Choroid plexus epithelial cell (primary cell): Measurements from ENCODE around the gene TMEM200A.

ENCODE experiments used
- DNase-seq: peaks from one replicate; pipeline ENCODE4 v3.0.0-alpha.2; 2010; ENCODE audit warnings: low read depth
- H3K4me3 ChIP-seq: 2 replicates; pipeline ENCODE4 v1.5.1; 2011; ENCODE audit warnings: low read depth, mild to moderate bottlenecking, control low read depth, low read length, moderate library complexity
- TF ChIP-seq, protein P1 (sequence below): conservative IDR thresholded peaks from 2 replicates; pipeline ENCODE4 v1.5.1; 2011; ENCODE audit warnings: low read depth, mild to moderate bottlenecking, control low read depth, inconsistent platforms, low read length, moderate library complexity

TMEM200A gene

DNA sequence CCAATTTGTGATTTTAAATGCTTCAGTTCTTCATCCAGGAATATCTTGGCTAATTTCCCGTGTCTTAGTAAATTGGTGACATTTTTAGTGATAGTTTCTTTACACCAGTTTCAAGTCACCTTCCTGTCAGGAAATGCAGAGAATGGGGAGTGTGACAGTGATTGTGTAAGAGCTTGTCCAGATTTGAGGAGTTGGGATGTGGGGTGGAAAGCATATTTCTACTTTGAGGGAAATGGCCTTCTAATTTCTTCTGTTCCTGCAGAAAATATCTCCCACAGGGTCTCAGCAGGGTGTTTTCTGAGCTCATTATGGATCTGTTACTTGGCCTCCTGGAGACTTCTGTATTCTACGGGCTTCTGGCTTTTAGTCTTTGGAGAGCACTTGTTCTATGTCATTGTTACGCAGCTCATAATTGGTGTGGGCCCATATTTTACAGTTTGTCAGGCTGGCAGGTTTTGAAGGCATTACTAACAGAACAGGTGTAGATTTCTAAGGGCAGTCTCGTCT is 65.6 kb downstream of the TMEM200A start:
- peak; percentile 37 for DNase-seq
- H3K4me3 ChIP-seq = no peak overlapping the region
- TF ChIP-seq, protein P1, sequence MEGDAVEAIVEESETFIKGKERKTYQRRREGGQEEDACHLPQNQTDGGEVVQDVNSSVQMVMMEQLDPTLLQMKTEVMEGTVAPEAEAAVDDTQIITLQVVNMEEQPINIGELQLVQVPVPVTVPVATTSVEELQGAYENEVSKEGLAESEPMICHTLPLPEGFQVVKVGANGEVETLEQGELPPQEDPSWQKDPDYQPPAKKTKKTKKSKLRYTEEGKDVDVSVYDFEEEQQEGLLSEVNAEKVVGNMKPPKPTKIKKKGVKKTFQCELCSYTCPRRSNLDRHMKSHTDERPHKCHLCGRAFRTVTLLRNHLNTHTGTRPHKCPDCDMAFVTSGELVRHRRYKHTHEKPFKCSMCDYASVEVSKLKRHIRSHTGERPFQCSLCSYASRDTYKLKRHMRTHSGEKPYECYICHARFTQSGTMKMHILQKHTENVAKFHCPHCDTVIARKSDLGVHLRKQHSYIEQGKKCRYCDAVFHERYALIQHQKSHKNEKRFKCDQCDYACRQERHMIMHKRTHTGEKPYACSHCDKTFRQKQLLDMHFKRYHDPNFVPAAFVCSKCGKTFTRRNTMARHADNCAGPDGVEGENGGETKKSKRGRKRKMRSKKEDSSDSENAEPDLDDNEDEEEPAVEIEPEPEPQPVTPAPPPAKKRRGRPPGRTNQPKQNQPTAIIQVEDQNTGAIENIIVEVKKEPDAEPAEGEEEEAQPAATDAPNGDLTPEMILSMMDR = no peak

- no peak overlapping the region for H3K4me3 ChIP-seq
- TF ChIP-seq, protein P1 = no peak
- DNase-seq = no peak
Observed at GRCh38 chr6:130432838-130433237, 67.0 kb downstream of the TMEM200A start.

DNA sequence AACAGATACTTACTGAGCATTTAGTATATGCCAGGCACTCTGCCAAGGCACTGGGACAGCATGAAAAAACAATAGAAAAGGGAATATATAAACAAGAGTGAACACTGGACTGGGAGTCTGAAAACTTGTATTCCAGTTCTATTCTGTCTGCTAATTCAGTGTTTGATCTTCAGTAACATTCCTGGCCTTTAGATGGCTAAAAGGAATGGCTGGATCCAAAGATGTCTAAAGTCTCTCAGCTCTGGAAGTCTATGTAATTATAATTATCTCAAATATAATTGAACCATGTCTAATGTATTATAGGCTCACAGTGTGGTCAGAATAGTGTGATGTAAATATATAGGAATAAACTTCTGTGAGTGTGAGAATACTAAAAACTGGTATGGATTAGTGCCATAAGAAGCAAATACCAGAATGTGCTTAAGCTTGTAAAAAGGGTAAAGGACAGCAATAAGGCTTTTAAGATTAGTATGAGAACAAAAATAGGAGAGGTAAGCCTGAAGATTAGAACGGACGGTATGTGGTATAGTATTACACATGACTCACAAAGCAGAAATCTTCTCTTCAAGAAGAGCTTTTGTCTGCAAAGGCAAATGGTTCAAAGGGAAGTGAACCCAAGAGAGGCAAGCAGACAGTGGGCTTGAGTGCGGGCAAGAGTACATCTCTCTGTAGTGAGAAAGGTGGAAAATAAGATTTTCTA is 68.5 kb downstream of the TMEM200A start:
- H3K4me3 ChIP-seq = no peak overlapping the region
- peak; percentile 84 for DNase-seq
- TF ChIP-seq, protein P1 = no peak

DNA sequence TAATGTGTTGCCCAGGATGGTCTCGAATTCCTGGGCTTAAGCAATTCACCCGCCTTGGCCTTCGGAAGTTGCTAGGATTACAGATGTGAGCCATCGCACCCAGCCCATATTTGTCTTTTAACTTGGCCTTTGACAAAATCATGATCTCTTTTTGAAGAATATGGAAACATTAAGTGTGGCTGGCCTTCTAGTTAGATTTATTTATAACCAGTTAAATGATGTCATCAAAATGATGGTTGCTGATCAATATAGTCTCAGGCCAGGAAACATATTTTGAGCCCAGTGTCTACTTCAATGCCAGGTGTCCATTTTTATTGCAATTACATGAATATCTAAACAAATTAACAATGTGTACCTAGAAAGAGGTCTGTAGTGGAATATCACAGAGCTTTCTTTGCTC is 69.4 kb downstream of the TMEM200A start:
- TF ChIP-seq, protein P1 = no peak
- no peak for DNase-seq
- H3K4me3 ChIP-seq = no peak overlapping the region

GRCh38 chr6:130437961-130438360 is 72.1 kb downstream of the TMEM200A start:
- no peak overlapping the region for H3K4me3 ChIP-seq
- TF ChIP-seq, protein P1 = no peak
- no peak for DNase-seq

GRCh38 chr6:130447374-130447773 is 81.6 kb downstream of the TMEM200A start:
- no peak overlapping the region for H3K4me3 ChIP-seq
- DNase-seq = no peak
- TF ChIP-seq, protein P1 = no peak

GRCh38 chr6:130452336-130452735 is 86.5 kb downstream of the TMEM200A start:
- DNase-seq = no peak
- no peak overlapping the region for H3K4me3 ChIP-seq
- TF ChIP-seq, protein P1 = no peak
